Heart left ventricle (tissue), 13 donors: ENCODE measurements around the gene NAT10.

ENCODE experiments used
- CTCF ChIP-seq, 12 donors: fragments of 200-600 bp; sonication (generic) in 4 of 12; IDR thresholded peaks; one replicate each; pipeline versions ENCODE4 v1.5.0 to v1.8.0; 2018 to 2022; ENCODE audit warnings: antibody characterized with exemption in 12 of 12, mild to moderate bottlenecking in 5 of 12
- POLR2A ChIP-seq, 2 donors: fragments of 450-650 bp; IDR thresholded peaks; one replicate each; pipeline ENCODE4 v1.6.1; 2017; ENCODE audit warnings: antibody characterized with exemption in 2 of 2, mild to moderate bottlenecking in 2 of 2, moderate library complexity in 2 of 2
- donor health status: ischemic (EF 13 %, LVEDD 7.1; RV severe dilation, severe dysfunction).
- donor health status: DM: no; HTN: yes; CAD: no.
- donor health status: DM: no; HTN: no; CAD: no.
- donor health status: ischemic (EF 25% LVEDD 6.9; RV normal size, moderate dysfunction).
- donor health status: ischemic (EF 25% LVEDD 5.7; RV mildly dilated, moderate dysfunction).
- donor health status: ischemic (EF 35%, LVEDD 5.7; RV mildly dilated, moderate dysfunction).
- donor health status: nonischemic (EF 11% LVEDD 7.7; RV severe dilation, severe dysfunction).
- donor health status: DM: yes; HTN: yes; CAD: no.
- donor health status: PGD.
- donor health status: ischemic (EF 29% LVEDD 5.4; RV normal size, mild dysfunction).
- donor health status: nonischemic (EF 23%, LVEDD 6.1; RV moderate dilation, normal function).

GRCh38 chr11:34135439-34135838 is 30.0 kb downstream of the NAT10 start:
- no peak for TF ChIP-seq CTCF (IDR thresholded peaks at IDR 0.05)
- TF ChIP-seq POLR2A (IDR thresholded peaks at IDR 0.05), result no peak
